HS-5 (cell line): ENCODE data around the gene DAD1.

Experiments
- DNase-seq: peaks from one replicate; pipeline ENCODE4 v3.0.0-alpha.2; 2012; ENCODE audit warnings: low read depth

The DAD1 gene

DNA sequence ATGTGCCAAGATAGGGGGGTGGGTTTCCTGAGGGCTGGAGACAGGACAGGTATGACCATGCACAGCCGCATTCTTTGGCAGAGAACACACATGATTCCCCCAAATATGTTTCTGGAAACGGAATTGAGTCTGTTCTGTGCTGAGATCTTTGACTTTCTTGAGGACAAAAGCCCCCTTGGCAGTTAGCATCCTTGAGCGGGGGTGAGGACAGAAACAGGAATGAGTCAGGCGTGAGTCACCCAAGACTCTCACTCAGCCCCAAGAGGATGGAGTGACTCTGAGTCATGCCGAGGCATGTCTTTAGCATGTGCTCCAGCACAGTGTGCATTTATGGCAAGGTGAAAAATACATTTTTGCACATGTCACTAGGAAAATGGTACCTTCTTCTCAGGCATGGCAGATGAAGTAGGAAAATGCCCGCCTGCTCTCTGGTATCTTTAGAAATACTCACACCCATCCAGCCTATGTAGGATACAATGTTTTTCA, 52.1 kb downstream of the DAD1 start:
- peak; percentile 82 for DNase-seq

DNA sequence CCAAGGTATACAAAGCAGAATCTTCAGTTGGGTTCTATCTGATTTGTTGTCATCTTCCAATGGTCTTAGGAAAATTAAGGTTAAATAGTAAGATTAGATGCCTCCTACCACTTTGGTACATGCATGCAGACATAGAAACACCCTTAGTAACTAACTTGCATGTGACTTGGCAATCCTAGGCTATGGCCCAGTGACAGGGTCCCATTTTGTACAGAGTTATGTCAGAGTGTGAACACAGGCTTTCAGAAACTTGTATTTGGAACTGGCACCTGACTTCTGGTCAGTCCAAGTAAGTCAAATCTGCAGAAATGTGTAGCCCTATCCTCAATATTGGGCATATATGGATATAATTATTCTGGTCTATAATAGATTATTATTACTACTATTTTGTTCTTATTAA, 53.1 kb downstream of the DAD1 start:
- no peak for DNase-seq

DNA sequence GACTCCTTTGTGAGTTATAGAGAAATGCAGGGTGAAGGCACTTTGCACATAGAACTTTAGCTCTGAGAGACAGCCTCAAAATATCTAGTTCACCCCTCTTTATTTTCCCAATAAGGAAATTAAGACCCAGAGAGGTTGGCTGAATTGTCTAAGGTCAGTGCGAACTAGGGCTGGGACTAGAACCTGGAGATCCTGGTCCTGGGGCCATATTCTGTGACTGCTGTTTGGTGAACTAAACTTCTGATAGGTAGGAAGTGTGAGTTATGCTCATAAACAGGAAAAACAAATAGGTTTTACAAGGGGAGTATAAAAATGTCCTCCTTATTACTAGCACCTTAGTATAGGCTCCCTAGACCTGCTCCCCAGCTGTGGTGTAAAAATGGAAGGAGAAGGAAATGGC, 53.9 kb downstream of the DAD1 start:
- DNase-seq: no peak

GRCh38 chr14:22534547-22534946, 54.5 kb downstream of the DAD1 start:
- DNase-seq: no peak

- no peak for DNase-seq
Observed at GRCh38 chr14:22533739-22534359, 55.2 kb downstream of the DAD1 start.

GRCh38 chr14:22533057-22533704, 55.8 kb downstream of the DAD1 start:
- no peak for DNase-seq

GRCh38 chr14:22532345-22533056, 56.5 kb downstream of the DAD1 start:
- no peak for DNase-seq

GRCh38 chr14:22531451-22532344, 57.3 kb downstream of the DAD1 start:
- no peak for DNase-seq

DNA sequence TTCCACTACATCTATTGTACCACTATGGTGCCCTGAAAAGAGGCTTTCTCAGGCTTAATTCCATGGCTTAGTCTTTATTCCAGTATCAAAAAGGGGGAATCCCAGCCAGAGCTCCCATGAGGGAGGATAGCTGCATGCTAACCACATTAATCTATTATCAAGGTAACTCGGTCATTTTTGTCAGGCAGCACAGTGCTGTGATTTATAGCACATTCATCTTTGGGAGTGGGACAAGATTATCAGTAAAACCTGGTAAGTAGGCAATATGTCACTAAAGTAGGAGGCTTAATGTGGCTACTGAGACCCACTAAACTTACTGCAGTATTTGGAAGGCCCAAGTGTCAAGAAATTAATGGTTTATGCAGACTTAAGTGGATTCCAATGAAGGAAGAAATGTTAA, 58.9 kb downstream of the DAD1 start:
- DNase-seq: no peak

- no peak for DNase-seq
Observed at GRCh38 chr14:22526744-22527143, 62.3 kb downstream of the DAD1 start.

DNA sequence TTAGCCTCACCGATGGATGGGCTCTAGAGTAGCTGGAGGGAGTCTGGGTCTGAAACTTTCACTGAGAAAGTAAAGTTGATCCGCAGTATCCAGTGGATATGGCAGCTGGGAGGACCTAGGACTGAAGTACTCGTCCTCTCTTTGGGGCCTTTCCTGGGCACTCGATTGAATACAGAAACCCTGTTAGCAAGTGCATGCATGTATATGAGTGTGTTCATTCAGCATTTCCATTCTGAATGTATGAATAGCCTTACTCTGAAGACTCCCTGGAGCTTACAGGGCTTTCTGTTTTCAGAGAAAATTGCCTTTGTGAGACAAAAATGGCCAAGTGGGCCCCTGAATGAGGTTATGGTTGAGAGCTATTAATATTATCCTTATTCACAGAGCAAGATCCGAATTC, 62.8 kb downstream of the DAD1 start:
- no peak for DNase-seq

GRCh38 chr14:22524784-22525161, 64.3 kb downstream of the DAD1 start:
- DNase-seq: no peak

GRCh38 chr14:22524115-22524783, 64.8 kb downstream of the DAD1 start:
- DNase-seq: no peak

GRCh38 chr14:22523283-22523682, 65.7 kb downstream of the DAD1 start:
- DNase-seq: no peak

GRCh38 chr14:22522466-22522957, 66.5 kb downstream of the DAD1 start:
- no peak for DNase-seq

GRCh38 chr14:22521449-22522239, 67.4 kb downstream of the DAD1 start:
- no peak for DNase-seq

DNA sequence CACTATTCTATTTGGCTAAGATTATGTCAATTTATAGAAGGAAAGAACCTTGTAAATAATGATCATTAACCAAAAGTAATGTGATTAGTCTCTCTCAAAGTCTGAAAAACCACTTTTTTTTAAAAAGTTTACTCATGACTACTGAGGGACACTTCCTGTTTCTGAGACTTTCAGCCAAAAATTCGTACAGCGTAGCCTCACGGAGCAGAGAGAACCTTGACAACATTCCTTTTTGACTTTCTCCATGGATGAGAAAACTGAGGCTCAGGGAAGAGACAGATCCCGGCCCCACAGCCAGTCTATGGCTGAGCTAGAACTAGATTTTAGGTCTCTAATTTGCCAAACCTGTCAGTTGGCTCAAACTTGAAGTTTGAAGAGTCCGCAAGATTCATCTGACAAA, 68.2 kb downstream of the DAD1 start:
- DNase-seq: no peak

DNA sequence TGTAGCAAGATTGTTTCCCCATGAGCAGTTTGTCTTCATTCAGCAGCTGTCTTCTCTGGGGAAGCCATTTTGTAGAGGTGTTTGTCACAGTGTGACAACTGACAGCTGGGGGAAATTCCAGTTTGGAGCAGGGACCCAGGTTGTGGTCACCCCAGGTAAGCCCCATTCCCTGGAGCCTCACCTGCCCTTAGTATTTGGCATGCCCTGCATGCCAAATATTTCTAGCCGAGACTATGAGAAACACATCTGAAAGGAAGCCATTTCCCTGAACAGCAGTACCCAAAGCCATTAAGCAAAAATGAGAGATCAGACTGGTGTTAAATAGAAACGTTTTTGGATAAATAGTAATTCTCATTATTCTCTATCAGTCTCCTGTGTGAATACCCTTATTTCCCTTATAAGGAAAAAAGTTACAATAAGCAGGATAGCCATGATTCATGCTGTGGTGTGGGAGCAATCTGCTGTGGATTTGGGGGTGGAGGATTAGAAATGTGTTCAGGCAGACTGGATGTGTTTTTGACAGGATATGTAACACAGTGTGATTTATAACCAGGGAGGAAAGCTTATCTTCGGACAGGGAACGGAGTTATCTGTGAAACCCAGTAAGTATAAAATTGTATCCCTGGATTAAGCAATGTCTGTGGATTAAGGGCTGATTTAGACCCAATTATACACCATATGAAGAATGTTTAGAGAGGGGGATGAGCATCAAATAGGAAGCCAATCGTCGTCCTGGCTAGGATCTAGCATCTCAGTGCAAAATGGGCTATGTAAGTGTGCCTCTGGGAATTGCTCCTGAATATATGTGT, 68.9 kb downstream of the DAD1 start:
- no peak for DNase-seq

GRCh38 chr14:22518073-22518472, 71.0 kb downstream of the DAD1 start:
- DNase-seq: no peak
